HG03354 (cell line): ENCODE results near the gene TXNDC2.
A peak's percentile ranks its signal among the peaks of the same experiment; 100 is the strongest.
"Not testable (repeated sequence)": the region's sequence is repeated elsewhere in the genome, so short reads cannot be mapped to it uniquely, and the experiment has no call there.

ENCODE experiments used
- ATAC-seq: cut with Tn5 transposase; IDR thresholded peaks from one replicate; pipeline ENCODE4 v1.9.1; 2021; ENCODE audit warnings: mild to moderate bottlenecking; ENCODE audit not compliant: unreplicated experiment, poor library complexity, severe bottlenecking

Gene TXNDC2

GRCh38 chr18:9910071-9910470 lies 24.3 kb downstream of the TXNDC2 start:
- ATAC-seq = no peak

DNA sequence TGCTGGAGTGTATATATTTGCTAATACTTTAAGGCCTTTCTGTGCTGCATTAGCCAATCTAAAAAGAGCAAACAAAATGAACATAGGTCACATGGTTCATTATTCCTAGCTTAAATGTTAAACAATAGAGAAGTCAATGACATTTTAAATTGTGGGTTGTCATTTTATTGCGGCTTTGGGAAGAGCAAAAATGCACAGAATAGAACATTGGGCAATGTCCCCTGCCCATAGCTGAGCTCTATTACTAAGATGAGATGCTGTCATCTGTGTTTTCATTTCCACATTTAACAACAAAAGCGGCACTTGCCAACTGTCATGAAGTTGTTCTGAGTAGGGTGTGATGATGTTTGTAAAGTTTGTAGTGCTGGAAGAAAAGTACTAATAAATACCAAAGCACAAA lies 24.9 kb downstream of the TXNDC2 start:
- ATAC-seq = no peak

DNA sequence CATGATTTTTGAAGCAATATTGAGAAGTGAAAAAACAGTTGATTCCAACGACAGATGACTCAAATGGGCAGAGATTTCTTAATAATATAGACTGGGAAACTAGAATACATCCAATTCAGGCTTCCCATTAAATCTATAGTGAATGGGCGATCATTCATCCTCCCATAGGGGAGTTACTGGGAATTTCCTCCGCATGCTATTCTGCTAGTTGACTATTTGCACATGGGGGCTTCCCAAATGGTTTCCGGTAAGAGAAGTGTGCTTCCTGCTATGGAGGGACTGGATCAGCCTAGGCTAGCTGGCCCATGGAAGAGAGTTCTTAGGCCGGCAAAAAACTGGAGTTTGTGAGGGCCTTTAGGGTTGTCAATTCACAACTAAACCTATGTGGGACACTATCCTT lies 25.5 kb downstream of the TXNDC2 start:
- no peak for ATAC-seq

DNA sequence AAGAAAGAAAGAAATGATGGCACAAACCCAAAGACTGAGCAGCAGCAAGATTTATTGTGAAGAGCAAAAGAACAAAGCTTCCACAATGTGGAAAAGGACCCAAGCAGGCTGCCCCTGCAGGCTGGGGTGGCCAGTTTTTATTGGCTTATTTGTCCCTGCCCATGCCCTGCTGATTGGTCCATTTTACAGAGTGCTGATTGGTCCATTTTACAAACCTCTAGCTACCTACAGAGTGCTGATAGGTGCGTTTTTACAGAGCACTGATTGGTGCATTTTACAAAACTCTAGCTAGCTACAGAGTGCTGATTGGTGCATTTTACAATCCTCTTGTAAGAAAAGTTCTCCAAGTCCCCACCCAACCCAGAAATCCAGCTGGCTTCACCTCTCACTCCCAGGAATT lies 26.5 kb downstream of the TXNDC2 start:
- not testable (repeated sequence) for ATAC-seq

- no peak for ATAC-seq
Measured at GRCh38 chr18:9913151-9913525, 27.4 kb downstream of the TXNDC2 start.

DNA sequence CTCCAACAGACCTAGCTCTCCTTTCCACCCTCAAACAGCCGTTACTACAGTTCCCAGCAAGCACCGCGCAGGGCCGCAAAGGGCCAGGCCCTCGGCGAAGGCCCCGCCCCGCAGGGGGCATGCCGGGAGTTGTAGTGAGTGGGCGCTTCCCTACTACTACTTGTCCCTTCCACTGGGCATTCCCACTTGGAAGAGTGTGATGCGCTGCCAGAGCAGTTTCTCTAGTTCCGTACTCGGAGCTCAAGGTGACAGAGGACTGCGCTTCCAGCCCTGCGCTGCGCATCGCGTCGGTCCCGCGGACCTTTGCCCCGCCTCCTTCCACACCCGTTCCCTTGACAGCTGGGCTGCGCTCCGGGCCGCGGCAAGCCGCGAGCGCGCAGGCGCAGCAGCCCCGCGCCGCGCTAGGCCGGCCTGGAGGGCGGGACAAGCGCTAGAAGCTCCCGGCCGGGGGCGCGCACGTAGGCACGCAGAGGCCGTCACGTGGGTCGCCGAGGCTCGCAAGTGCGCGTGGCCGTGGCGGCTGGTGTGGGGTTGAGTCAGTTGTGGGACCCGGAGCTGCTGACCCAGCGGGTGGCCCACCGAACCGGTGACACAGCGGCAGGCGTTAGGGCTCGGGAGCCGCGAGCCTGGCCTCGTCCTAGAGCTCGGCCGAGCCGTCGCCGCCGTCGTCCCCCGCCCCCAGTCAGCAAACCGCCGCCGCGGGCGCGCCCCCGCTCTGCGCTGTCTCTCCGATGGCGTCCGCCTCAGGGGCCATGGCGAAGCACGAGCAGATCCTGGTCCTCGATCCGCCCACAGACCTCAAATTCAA lies 28.0 kb downstream of the TXNDC2 start, which contains the start of gene VAPA:
Gene VAPA, plus strand, starts transcription at position 491 of the 808 bp plus-strand sequence. Its CDS starts 241 bp downstream, at position 732.
- peak; percentile 86 for ATAC-seq

DNA sequence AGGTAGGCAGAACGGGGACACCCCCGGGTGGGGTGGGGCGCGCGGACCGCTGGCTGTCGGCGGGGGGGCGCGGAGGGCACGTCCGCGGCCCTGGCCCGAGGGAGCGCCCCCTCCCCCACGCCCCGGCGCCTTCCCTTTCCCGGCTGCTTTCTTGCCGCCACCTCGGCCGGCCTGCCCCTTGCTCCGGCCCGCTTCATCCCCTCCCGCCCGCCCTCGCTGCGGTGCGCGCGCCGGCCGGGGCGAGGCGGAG lies 28.5 kb downstream of the TXNDC2 start:
- ATAC-seq = no peak

DNA sequence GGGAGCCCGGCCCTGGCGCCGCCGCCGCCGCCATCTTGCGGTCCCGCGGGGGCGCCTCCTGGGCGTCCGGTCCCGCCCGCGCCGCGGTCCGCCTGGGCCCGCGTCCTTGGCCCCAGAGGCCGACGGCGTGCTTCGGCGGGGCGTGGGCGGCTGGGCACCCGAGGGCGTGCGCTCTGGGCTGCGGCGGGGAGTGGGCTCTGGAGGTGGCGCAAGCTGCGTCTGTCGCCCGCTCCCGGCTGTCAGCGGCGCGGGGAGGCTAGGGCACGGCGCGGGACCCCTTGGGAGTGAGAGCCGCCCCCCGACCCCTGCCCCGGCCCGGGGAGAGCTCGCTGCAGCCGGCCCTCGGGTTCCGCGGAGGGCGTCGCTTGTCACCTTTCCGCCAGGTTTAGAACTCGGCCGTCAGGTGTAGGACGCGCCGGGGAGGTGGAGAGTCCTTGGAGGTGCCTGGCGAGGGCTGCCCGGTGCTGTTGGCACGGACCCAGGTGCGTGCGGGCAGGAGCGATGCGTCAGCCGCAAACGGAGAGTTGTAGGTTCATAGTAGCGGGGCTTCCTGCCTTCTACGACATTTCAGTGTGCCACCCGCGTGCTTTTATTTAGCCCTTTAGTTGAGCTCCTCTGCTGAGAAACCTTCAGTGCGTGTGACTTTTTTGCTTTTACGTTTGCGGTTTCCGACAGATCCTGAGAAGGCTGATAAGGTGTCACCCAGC lies 29.0 kb downstream of the TXNDC2 start:
- ATAC-seq = peak; percentile 44

GRCh38 chr18:9915291-9916076 lies 29.7 kb downstream of the TXNDC2 start:
- ATAC-seq = no peak

- ATAC-seq = no peak
Measured at GRCh38 chr18:9916077-9916639, 30.4 kb downstream of the TXNDC2 start.

- ATAC-seq = no peak
Measured at GRCh38 chr18:9916808-9917207, 31.0 kb downstream of the TXNDC2 start.

DNA sequence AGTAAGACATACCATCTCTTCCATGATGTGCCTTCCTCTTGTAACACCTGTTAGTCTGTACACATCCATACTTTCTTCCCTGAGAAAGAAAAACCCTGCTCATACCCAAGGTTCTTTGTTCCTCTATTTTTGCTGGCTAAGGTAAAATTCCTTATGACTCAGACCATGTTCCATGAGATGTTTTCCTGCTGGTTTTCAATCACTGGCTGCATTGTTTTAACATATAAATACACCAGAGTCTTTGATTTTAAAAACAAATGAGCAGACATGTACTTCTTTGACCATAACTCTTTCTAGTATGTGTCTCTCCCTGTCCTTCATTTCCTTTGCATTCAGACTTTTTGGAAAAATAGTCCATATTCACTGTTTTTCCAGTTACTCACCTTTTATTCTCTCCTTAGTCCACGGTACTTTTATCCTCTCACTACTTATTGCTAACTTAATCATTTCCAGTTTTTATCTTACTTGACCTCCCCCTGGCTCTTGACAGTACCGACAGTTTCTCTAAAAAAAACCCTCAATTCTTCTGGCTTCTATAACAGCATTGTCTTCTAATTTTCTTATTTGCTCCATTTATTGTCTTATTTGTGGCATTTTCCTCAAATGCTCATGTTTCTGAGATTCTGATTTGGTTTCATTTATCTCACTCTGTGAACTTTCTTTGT lies 32.4 kb downstream of the TXNDC2 start:
- ATAC-seq = no peak

DNA sequence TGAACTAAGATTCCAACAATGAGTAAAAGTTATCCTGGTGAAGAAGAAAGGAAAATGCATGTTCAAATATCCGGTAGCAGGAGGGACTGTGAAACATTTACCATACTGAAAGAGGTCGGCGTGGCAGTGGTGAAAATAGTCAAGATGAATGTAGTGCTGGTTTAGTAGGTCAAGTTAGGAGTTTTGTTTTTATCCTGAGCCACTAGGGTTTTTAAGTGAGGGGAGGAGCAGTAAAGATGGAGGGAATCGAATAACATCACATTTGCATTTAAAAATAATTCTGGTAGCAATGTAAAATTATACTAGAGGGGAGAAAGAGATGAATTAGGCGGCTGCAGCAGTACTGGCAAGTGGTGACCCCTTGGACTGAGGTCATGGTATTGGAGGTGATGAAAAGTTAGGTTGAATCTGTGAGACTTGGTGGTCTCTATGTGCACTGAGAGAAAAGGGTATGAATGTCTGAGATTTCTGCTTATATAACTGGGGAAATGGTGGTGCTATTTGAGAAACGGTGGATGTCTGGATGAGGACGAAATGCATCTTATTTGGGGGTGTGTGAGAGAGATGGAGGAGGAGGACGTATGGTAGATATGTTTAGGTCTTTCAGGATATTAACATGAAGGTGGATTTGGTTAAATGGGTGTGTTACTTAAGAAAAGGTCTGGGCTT lies 33.9 kb downstream of the TXNDC2 start:
- no peak for ATAC-seq

DNA sequence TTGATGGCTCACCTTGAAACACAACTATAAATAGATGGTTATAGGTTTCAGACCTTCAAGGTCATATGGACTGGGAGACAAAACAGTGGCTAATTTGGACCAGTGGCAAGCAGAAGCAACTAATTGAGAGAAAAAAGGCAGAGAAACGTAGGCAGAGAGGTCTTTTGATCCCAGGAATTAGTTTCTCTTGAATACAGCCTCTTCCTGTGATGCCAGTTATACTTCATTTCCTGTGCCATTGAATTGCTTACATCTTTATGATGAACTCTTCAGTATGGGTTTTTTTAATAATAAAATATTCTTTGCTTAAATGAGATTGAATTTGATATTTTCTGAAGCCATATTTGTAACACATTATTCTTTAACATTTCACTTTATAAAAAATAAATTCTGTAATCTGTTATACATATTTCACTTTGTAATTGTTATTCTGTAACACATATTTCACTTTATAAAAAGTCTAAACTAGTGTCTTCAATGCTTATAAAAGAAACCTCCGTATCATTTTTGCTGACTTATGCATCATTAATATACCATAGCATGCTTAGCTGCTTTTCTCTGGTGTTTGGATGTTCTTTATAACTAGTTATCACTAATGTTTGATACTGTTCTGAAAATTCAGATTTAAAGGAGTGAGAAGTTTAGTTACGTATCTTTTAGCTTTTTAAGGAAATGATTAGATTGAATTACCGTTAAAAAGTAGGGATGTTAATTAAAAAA lies 37.0 kb downstream of the TXNDC2 start:
- no peak for ATAC-seq

DNA sequence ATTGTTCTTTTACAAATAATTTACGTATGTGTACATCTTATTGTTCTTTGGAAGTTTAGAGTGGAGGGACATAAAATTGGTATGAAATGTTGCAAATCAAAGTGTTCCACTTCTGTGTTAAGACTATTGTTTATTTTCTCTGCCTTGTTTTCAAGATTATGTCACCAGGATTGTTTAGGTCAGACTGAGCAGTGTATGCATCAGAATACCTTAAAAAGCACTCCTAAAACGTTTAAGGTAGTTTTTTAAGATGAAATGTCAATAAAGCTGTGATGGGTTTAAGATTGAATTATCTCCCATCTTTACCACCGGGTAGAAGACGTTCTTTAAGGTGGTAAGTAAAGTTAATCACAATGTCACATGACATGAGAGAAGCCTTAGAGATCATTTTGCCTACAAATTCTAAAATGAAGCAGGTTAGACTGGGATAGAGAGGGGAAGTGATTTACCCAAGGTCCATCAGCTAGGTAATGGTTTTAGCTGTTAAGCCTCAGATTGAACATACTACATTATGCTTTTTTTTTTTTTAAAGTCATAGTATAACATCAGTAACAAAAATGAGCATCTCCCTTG lies 38.7 kb downstream of the TXNDC2 start:
- ATAC-seq = no peak

DNA sequence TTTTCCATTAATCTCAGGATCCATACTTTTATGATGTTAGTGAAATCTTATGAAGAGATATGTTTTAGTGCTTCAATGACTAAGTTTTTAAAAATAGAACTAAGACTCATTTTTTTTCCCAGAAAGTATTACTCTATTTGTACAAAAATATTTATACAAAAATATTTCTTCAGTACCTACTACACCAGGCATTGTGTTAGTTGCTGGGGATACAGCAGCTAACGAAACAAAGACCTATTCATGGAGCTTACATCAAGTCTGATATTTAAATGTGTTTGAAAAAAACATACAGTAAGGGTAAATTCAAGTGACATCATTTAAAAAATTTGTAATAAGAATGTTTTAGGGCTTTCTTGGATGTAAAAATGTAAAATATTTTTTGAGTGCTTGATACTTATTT lies 39.6 kb downstream of the TXNDC2 start:
- ATAC-seq = no peak

- no peak for ATAC-seq
Measured at GRCh38 chr18:9925795-9926194, 40.0 kb downstream of the TXNDC2 start.

- no peak for ATAC-seq
Measured at GRCh38 chr18:9926223-9926894, 40.6 kb downstream of the TXNDC2 start.
